Trophoblast cell (in vitro differentiated cells and primary cell): Measurements from ENCODE around the gene HPS3.
"Not testable (repeated sequence)": the region's sequence is repeated elsewhere in the genome, so short reads cannot be mapped to it uniquely, and the experiment has no call there.

Source experiments
- DNase-seq, 2 donors: peaks; one replicate each; pipeline ENCODE4 v3.0.0-alpha.2; 2016
- H2AFZ ChIP-seq: 2 replicates; pipeline ENCODE4 v1.6.1; 2013; ENCODE audit warnings: low read length, moderate library complexity, mild to moderate bottlenecking; ENCODE audit not compliant: insufficient read depth, poor library complexity
- H2AK5ac ChIP-seq: 2 replicates; pipeline ENCODE4 v1.6.1; 2013; ENCODE audit warnings: mild to moderate bottlenecking, low read length
- H2BK120ac ChIP-seq: 2 replicates; pipeline ENCODE4 v1.6.1; 2013; ENCODE audit warnings: low read length, mild to moderate bottlenecking, moderate library complexity; ENCODE audit not compliant: insufficient read depth, poor library complexity
- H2BK12ac ChIP-seq: 2 replicates; pipeline ENCODE4 v1.6.1; 2013; ENCODE audit warnings: mild to moderate bottlenecking, low read length, moderate library complexity
- H2BK5ac ChIP-seq: 2 replicates; pipeline ENCODE4 v1.6.1; 2013; ENCODE audit warnings: low read length, low read depth, moderate library complexity, mild to moderate bottlenecking; ENCODE audit not compliant: poor library complexity
- H3K14ac ChIP-seq: 2 replicates; pipeline ENCODE4 v1.6.1; 2013; ENCODE audit warnings: mild to moderate bottlenecking, low read length
- H3K18ac ChIP-seq: 2 replicates; pipeline ENCODE4 v1.6.1; 2013; ENCODE audit warnings: mild to moderate bottlenecking, low read length
- H3K23ac ChIP-seq: 2 replicates; pipeline ENCODE4 v1.6.1; 2013; ENCODE audit warnings: low read length
- H3K27ac ChIP-seq: 2 replicates; pipeline ENCODE4 v1.5.1; 2013; ENCODE audit warnings: low read depth, mild to moderate bottlenecking, inconsistent platforms, low read length, moderate library complexity
- H3K27me3 ChIP-seq: 2 replicates; pipeline ENCODE4 v1.6.1; 2013; ENCODE audit warnings: inconsistent platforms, mild to moderate bottlenecking, low read length, moderate library complexity; ENCODE audit not compliant: insufficient read depth
- H3K36me3 ChIP-seq, 2 experiments: 1 replicate in 1 of 2; 2 replicates in 1 of 2; pipeline ENCODE4 v1.6.1; 2013; ENCODE audit warnings: low read length in 2 of 2, mild to moderate bottlenecking in 2 of 2, moderate library complexity in 1 of 2; ENCODE audit not compliant: insufficient read depth in 2 of 2, control insufficient read depth in 1 of 2
- H3K4ac ChIP-seq: 2 replicates; pipeline ENCODE4 v1.6.1; 2013; ENCODE audit warnings: low read depth, mild to moderate bottlenecking, low read length, moderate library complexity
- H3K4me1 ChIP-seq, 2 experiments: 1 replicate in 1 of 2; 2 replicates in 1 of 2; pipeline ENCODE4 v1.6.1; 2013; ENCODE audit warnings: low read length in 2 of 2, mild to moderate bottlenecking in 2 of 2, moderate library complexity in 1 of 2; ENCODE audit not compliant: insufficient read depth in 2 of 2, control insufficient read depth in 1 of 2
- H3K4me2 ChIP-seq: 2 replicates; pipeline ENCODE4 v1.6.1; 2013; ENCODE audit warnings: inconsistent platforms, mild to moderate bottlenecking, low read length, moderate library complexity
- H3K4me3 ChIP-seq: 2 replicates; pipeline ENCODE4 v1.5.1; 2013; ENCODE audit warnings: mild to moderate bottlenecking, low read depth, low read length, inconsistent platforms
- H3K79me1 ChIP-seq: one replicate; pipeline ENCODE4 v1.6.1; 2013; ENCODE audit warnings: low read length
- H3K79me2 ChIP-seq: 2 replicates; pipeline ENCODE4 v1.6.1; 2013; ENCODE audit warnings: low read length, mild to moderate bottlenecking; ENCODE audit not compliant: control insufficient read depth, insufficient read depth, poor library complexity
- H3K9ac ChIP-seq: 2 replicates; pipeline ENCODE4 v1.6.1; 2013; ENCODE audit warnings: mild to moderate bottlenecking, low read length
- H3K9me3 ChIP-seq: 2 replicates; pipeline ENCODE4 v1.6.1; 2013; ENCODE audit warnings: low read depth, mild to moderate bottlenecking, control low read depth, inconsistent platforms, low read length; ENCODE audit not compliant: insufficient read depth
- H4K12ac ChIP-seq: 2 replicates; pipeline ENCODE4 v1.6.1; 2013; ENCODE audit warnings: low read depth, mild to moderate bottlenecking, low read length, moderate library complexity
- H4K8ac ChIP-seq: 2 replicates; pipeline ENCODE4 v1.6.1; 2013; ENCODE audit warnings: low read depth, mild to moderate bottlenecking, low read length, moderate library complexity
- H4K91ac ChIP-seq: one replicate; pipeline ENCODE4 v1.6.1; 2013; ENCODE audit warnings: low read depth, mild to moderate bottlenecking, low read length, moderate library complexity
- WGBS: extraction: QIAGEN DNeasy Blood & Tissue Kit; methylation state at CpG from one replicate; pipeline ENCODE4 v1.1.7; 2013; ENCODE audit warnings: missing lambda C conversion rate; ENCODE audit not compliant: insufficient read length, insufficient coverage; ENCODE audit errors: extremely low coverage; 5-methylcytosine and 5-hydroxymethylcytosine counted together

HPS3 gene

GRCh38 chr3:149215515-149215914, 86.1 kb downstream of the HPS3 start:
- no peak overlapping the region for H3K14ac ChIP-seq
- no peaks in the 10 kb centered on the region for H3K79me1 ChIP-seq
- H4K91ac ChIP-seq, result no peak overlapping the region
- H3K79me2 ChIP-seq, result no peaks in the 10 kb centered on the region
- H3K27ac ChIP-seq, result no peak overlapping the region
- no peak overlapping the region for H2AK5ac ChIP-seq
- no peak for DNase-seq
- H3K18ac ChIP-seq, result no peak overlapping the region
- H3K4me1 ChIP-seq, result no peaks in the 10 kb centered on the region
- no peak overlapping the region for H4K12ac ChIP-seq
- no peak overlapping the region for H2BK12ac ChIP-seq
- H3K9me3 ChIP-seq, result no peaks in the 10 kb centered on the region
- H3K4me3 ChIP-seq, result no peak overlapping the region
- no peaks in the 10 kb centered on the region for H3K36me3 ChIP-seq
- H3K9ac ChIP-seq, result no peak overlapping the region
- no peak overlapping the region for H2BK120ac ChIP-seq
- no peak overlapping the region for H2AFZ ChIP-seq
- H3K4me2 ChIP-seq, result no peak overlapping the region
- no peak overlapping the region for H2BK5ac ChIP-seq
- WGBS, result no CpG with 5 or more reads among the region's 2 CpGs
- H4K8ac ChIP-seq, result no peak overlapping the region
- H3K23ac ChIP-seq, result no peak overlapping the region
- H3K4ac ChIP-seq, result no peak overlapping the region
- H3K27me3 ChIP-seq, result no peaks in the 10 kb centered on the region

- DNase-seq, result no peak
- H4K8ac ChIP-seq, result no peak overlapping the region
- no peaks in the 10 kb centered on the region for H3K27me3 ChIP-seq
- no peak overlapping the region for H3K4me2 ChIP-seq
- WGBS, result no CpG with 5 or more reads among the region's 4 CpGs
- no peak overlapping the region for H4K12ac ChIP-seq
- H2BK12ac ChIP-seq, result no peak overlapping the region
- no peaks in the 10 kb centered on the region for H3K9me3 ChIP-seq
- H3K9ac ChIP-seq, result no peak overlapping the region
- no peak overlapping the region for H2AFZ ChIP-seq
- H3K14ac ChIP-seq, result no peak overlapping the region
- no peak overlapping the region for H3K4ac ChIP-seq
- H3K27ac ChIP-seq, result no peak overlapping the region
- no peak overlapping the region for H3K23ac ChIP-seq
- no peaks in the 10 kb centered on the region for H3K4me1 ChIP-seq
- no peaks in the 10 kb centered on the region for H3K79me1 ChIP-seq
- H4K91ac ChIP-seq, result no peak overlapping the region
- H3K4me3 ChIP-seq, result no peak overlapping the region
- no peaks in the 10 kb centered on the region for H3K36me3 ChIP-seq
- H2AK5ac ChIP-seq, result no peak overlapping the region
- H3K79me2 ChIP-seq, result no peaks in the 10 kb centered on the region
- H3K18ac ChIP-seq, result no peak overlapping the region
- H2BK120ac ChIP-seq, result no peak overlapping the region
- H2BK5ac ChIP-seq, result no peak overlapping the region
These were observed 86.9 kb downstream of the HPS3 start for GRCh38 chr3:149216193-149216869.

GRCh38 chr3:149217347-149217746, 87.9 kb downstream of the HPS3 start:
- H3K4me2 ChIP-seq, result no peak overlapping the region
- no peak overlapping the region for H2AK5ac ChIP-seq
- no peak overlapping the region for H2AFZ ChIP-seq
- no peak overlapping the region for H3K27ac ChIP-seq
- no peak overlapping the region for H3K18ac ChIP-seq
- H3K4me3 ChIP-seq, result no peak overlapping the region
- no peaks in the 10 kb centered on the region for H3K79me2 ChIP-seq
- H3K14ac ChIP-seq, result no peak overlapping the region
- no peak overlapping the region for H4K12ac ChIP-seq
- no peak overlapping the region for H4K91ac ChIP-seq
- H3K23ac ChIP-seq, result no peak overlapping the region
- DNase-seq, result no peak
- no peaks in the 10 kb centered on the region for H3K36me3 ChIP-seq
- no CpG with 5 or more reads among the region's 5 CpGs for WGBS
- no peaks in the 10 kb centered on the region for H3K4me1 ChIP-seq
- H2BK5ac ChIP-seq, result no peak overlapping the region
- no peak overlapping the region for H4K8ac ChIP-seq
- no peak overlapping the region for H2BK120ac ChIP-seq
- no peaks in the 10 kb centered on the region for H3K9me3 ChIP-seq
- no peaks in the 10 kb centered on the region for H3K27me3 ChIP-seq
- H2BK12ac ChIP-seq, result no peak overlapping the region
- no peak overlapping the region for H3K9ac ChIP-seq
- no peaks in the 10 kb centered on the region for H3K79me1 ChIP-seq
- no peak overlapping the region for H3K4ac ChIP-seq

GRCh38 chr3:149219380-149220121, 90.1 kb downstream of the HPS3 start:
- H2BK12ac ChIP-seq, H3K9me3 ChIP-seq, H4K8ac ChIP-seq, H3K27me3 ChIP-seq, H3K4me1 ChIP-seq, H3K4ac ChIP-seq, H3K36me3 ChIP-seq, H3K79me2 ChIP-seq, H3K79me1 ChIP-seq, H2AFZ ChIP-seq, H3K4me3 ChIP-seq, H3K14ac ChIP-seq, H3K27ac ChIP-seq, DNase-seq, H3K9ac ChIP-seq, H2BK120ac ChIP-seq, H4K12ac ChIP-seq, H2BK5ac ChIP-seq, H3K4me2 ChIP-seq, H2AK5ac ChIP-seq, H3K23ac ChIP-seq, H3K18ac ChIP-seq, H4K91ac ChIP-seq: not testable (repeated sequence)
- no CpG with 5 or more reads among the region's 1 CpG for WGBS
